HG03439 (cell line): ENCODE results near the gene ROM1.
A peak's percentile ranks its signal among the peaks of the same experiment; 100 is the strongest.
"Not testable (repeated sequence)": the region's sequence is repeated elsewhere in the genome, so short reads cannot be mapped to it uniquely, and the experiment has no call there.

Experiments used
- ATAC-seq: cut with Tn5 transposase; IDR thresholded peaks from one replicate; pipeline ENCODE4 v1.9.1; 2021; ENCODE audit warnings: mild to moderate bottlenecking, moderate library complexity; ENCODE audit not compliant: unreplicated experiment

ROM1 gene

GRCh38 chr11:62607714-62608113 lies 5.3 kb upstream of the ROM1 start:
- no peak for ATAC-seq

- no peak for ATAC-seq
These were observed 4.3 kb upstream of the ROM1 start for GRCh38 chr11:62608776-62609175.

DNA sequence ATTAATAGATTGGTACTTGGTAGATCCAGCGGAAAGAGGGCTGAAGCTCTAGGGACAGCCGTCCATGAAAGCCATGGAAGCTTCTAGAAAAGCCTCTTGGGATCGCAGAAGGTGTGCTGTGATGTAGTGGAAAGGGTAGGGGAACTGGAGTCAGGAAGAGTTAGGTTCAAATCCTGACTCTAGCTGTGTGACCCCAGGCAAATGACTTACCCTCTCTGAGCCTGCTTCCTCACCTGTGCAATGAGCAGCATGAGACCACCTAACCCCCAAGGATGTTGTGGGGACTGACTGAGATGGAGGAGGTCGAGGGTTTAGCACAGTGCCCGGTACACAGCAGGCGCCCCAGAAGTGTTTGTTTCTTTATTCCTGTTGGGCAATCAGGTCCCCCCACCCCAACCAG lies 2.7 kb upstream of the ROM1 start:
- no peak for ATAC-seq

GRCh38 chr11:62610814-62611704 lies 2.0 kb upstream of the ROM1 start:
- ATAC-seq, result no peak

GRCh38 chr11:62611705-62612365 lies 1.2 kb upstream of the ROM1 start:
- no peak for ATAC-seq

DNA sequence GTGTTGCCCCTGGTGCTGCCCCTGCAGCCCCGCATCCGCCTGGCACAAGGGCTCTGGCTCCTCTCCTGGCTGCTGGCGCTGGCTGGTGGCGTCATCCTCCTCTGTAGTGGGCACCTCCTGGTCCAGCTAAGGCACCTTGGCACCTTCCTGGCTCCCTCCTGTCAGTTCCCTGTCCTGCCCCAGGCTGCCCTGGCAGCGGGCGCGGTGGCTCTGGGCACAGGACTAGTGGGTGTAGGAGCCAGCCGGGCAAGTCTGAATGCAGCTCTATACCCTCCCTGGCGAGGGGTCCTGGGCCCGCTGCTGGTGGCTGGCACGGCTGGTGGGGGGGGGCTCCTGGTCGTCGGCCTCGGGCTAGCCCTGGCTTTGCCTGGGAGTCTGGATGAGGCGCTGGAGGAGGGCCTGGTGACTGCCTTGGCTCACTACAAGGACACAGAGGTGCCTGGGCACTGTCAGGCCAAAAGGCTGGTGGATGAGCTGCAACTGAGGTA lies 278 bp downstream of the ROM1 start:
- ATAC-seq, result no peak

DNA sequence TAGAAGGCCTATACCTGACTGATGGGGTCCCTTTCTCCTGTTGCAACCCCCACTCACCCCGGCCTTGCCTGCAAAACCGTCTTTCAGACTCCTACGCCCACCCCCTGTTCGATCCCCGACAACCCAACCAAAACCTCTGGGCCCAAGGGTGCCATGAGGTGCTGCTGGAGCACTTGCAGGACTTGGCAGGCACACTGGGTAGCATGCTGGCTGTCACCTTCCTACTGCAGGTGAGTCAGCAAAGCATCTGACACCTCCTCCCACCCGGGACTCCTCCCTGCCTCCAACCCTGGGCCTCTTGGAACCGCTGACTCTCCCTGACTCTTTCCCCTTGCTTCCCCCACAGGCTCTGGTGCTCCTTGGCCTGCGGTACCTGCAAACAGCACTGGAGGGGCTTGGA lies 1.2 kb downstream of the ROM1 start:
- ATAC-seq, result no peak

DNA sequence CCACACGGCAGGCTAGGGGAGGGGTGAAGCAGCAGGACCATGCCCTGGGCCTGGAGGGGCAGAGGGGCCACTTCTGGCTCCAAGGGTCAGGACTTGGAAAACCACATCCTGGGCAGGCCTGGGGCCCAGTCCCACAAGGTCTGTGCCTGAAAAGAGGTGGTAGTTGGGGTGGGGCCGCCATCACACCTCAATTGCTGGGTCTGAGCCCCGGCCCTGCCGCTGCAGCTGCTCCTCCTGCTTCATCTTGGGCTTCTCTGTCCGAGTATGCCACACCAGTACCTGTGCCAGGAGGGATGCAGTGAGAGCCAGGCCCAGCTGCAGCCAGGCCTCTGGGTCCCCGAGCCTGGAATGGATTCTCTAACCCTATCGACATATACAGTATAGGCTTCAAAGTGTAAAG lies 2.5 kb downstream of the ROM1 start:
- ATAC-seq, result no peak

- not testable (repeated sequence) for ATAC-seq
These were observed 3.9 kb downstream of the ROM1 start for GRCh38 chr11:62616957-62617356.

DNA sequence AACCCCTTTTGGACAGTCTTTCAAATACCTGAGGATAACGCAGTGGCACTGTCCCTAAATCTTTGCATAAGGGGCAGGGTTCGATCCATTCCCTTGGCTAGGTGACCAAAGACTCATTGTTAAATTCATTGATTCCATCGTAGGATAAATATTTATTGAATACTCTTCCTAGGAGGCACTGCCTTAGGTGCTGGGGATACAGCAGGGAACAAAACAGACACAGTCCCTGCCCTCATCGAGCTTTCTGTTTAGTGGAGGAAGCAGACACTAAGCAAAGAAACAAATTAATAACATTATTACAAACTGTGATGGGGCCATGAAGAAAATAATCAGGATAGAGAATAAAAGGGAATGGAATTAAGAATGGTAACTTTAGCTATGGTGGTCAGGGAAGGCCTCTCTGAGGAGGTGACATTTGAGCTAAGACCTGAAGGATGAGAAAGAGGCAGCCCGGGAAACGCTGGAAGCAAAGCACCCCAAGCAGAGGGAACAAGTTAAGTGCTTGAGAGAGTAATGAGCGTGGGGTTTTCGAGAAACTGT lies 8.0 kb downstream of the ROM1 start:
- no peak for ATAC-seq

DNA sequence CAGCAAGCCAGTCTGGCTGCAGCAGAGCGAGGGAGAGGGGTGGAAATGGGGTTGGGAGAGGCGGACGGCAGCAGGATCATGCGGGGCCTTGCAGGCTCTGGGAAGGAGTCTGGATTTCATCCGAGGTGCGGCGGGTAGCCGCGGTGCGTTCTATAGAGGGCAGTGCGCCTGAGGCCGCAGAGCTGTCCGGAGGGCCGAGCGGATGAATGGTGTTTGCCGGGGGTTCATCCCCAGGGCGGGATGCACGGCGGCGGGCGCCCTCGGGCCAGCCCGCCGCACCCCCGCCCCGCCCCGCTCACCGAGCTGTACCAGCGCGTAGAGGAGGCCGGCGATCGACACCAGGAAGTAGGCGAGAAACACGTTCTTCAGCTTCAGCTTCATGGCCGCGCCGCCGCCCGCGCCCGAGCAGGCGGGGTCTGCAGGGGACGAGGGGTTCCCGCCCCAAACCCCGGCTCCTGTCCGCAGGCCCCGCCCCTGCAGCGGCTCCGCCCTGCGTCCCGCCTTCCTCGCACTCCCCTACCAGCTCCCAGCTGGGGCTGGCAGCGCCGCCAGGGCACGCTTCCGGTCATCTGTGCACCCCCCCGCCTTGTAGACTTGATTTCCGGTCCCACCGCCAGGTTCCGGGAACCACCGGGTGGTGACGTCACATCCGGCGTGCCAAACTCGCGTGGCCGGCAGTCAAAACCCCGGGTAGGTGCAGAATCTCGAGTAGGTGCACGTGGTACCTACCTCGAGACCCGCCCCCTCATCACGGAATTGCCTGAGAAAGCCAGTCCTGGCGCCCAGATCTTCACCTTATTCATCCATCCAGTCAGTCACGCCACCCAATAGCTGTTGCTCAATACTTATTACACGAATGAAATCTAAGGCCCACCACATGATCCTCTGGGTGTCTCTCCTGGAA lies 8.8 kb downstream of the ROM1 start, which contains the start of gene B3GAT3:
TSS of gene B3GAT3 (minus strand) at position 420 of the 904 bp plus-strand sequence. CDS start at position 381, 39 bp downstream.
- ATAC-seq, result peak; percentile 95

- ATAC-seq, result no peak
These were observed 9.5 kb downstream of the ROM1 start for GRCh38 chr11:62622476-62623089.

DNA sequence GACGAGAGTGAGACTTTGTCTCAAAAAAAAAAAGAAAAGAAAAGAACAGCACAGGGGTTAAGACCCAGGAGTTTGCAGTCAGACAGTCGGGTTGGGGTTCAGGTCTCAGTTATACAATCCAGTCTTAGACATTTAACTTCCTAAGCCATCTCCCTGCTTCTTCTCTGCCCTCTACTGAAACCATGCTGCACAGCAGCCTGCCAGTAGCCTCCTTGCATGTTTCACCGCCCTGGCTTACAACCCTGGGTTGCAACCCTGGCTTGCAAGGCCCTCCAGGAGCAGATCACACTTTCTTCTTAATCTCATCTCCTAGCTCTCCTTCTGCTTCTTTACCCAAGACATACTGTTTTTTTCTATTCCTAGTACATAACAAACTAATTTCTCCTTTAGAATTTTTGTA lies 14.7 kb downstream of the ROM1 start:
- no peak for ATAC-seq

- ATAC-seq, result no peak
These were observed 19.4 kb downstream of the ROM1 start for GRCh38 chr11:62632492-62632891.

DNA sequence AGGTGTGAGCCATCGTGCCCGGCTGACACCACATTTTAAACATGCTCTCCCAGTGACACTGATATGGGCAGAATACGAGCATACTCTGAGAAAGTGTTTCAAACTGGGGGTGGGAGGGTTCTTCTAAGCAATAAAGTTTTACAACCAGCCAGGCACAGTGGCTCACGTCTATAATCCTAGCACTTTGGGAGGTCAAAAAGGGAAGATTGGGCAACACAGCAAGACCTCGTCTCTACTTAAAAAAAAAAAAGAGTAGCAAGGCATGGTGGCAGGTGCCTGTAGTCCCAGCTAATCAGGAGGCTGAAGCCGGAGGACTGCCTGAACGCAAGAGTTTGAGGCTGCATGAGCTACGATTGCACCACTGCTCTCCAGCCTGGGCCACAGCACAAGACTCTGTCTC lies 31.2 kb downstream of the ROM1 start:
- ATAC-seq, result no peak

DNA sequence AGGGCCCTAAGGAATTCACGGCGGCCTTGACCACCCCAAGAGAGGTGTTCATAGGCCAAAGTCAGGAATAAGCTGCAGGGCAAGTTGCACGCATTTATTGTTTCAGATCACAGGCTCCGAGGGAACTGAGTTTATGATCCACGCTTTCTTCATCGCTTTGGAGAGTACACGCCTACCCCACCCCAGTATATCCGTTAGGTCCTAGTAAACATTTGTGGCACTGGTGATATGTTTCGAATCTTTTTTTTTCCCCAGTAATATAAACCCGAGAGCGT lies 32.6 kb downstream of the ROM1 start:
- no peak for ATAC-seq

DNA sequence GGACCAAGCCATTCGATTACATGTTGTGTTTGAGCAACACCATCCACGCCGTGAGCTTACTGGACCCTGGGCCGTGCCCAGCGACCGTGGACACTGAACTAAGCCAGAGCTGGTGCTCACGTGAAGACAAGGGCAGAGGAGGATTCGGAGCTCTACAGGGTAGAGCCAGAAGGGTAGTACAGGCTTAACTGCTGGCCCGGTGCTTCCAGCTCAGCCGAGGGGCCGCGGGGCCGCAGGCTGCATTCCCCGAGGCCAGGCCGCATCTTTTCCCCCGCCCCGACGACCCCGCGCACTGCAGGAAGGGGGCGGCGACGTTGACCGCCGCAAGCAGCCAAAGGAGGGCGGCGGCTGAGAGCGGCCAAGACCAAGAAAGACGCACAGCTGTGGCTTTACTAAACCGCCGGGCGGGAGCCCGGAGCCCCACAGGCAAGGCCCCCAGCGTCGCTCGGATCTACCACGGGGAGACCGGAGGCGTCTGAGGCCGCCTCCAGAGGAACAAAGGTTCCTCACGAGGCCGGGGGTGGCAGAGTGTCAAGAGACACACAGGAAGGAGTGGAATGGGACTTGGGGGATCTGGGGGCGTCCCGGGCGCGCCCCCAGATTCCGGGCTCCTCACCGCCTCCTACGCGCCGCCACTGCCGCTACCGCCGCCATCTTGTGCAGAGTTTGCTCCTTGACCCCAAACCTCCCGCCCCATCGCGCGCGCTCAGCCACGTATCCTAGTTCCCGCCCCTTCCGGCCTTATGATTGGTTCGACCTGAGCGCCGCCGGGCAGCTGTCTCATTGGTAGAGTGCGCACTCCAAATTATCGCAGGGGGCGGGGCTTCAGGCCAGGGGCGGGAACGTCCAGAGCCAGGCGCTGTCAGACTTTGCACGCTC lies 33.1 kb downstream of the ROM1 start, which contains the start of gene GANAB:
TSS of gene GANAB (minus strand) at position 668 of the 879 bp plus-strand sequence. CDS start at position 654, 14 bp downstream.
- ATAC-seq, result peak; percentile 92

DNA sequence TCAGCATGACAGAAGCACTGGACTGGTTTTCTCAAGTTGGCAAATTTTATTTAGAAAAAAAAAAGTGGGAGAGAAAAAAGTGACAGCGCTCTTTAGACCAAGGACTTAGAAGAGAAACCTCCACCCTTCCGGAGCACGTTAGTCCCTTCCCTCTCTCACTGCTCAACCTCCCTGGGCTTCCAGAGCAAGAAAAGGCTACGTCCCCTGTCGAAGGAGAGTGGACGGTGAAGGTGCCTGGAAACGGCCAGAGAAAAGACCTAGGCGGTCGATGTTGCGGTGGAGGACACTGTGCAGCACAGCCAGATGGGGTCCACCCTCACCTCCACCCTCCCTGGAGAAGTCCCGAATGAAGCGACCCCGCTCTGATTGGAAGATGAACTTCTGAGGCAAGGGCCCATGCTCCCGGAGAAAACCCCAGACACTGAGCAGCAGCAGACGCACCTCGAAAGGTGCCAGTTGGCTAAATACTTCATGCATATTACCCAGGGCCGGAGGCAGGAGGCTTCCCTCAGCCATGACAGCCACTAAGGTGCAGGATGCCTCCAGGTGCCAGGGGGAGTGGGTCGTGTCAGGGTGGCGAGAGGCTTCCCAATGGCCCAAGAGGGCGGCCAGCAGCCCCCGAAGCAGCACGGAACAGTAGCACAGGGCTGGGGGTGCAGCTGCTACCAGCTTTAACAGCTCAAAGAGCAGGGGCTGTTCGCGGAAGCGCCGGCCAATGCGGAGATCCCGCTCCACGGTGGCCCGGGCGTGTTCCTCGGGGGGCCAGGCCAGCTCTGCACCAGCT lies 34.0 kb downstream of the ROM1 start:
- no peak for ATAC-seq

DNA sequence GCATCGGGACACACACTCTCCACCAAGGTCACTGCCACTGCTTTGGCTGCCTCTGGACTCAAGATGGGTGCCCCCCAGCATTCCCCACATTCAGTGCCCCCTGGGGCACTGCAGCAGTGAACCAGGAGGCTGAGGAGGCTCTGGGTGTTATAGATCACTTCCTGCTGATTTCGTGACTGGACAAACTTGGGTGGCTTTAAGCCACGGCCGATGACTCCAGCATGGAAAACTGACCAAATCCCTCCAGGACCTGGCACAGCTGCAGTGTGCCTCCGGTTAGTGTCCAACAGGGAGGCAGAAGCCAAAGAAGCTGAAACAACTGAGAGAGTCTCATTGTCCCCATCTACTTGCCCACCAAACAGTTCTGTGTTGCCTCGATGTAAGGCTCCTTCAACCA lies 34.5 kb downstream of the ROM1 start:
- no peak for ATAC-seq
